ENCODE results near the gene RC3H2.

DNA sequence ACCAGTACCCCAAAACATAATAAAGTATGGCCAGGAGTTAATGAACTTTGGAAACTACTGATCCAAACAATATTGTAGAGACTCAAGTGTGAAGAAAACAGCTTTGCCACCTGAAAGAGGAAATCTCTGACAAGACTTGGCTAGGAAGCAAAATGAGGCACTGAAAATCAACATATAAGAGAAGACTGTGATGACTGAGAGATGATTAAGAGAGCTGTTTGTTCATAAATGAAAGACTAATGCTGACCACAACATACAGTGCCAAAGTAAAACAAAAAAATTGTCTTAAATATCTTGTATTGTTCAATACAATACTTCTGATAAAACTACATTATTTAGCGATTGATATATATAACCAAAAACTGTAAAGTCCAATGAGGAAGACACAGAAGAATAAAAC lies 7.2 kb downstream of the RC3H2 start:
- TF ChIP-seq ZFP3 (CRISPR knock-in tag; IDR thresholded peaks at IDR 0.05) = no peak
- no peak for TF ChIP-seq ZC3H10 (CRISPR knock-in tag; IDR thresholded peaks at IDR 0.05)
- no peak for TF ChIP-seq SNAI2 (CRISPR knock-in tag; IDR thresholded peaks at IDR 0.05)
- TF ChIP-seq TCF4 (CRISPR knock-in tag; IDR thresholded peaks at IDR 0.05; ENCODE audit: borderline replicate concordance) = no peak
- no peak for TF ChIP-seq ARNTL (CRISPR knock-in tag; IDR thresholded peaks at IDR 0.05; ENCODE audit: borderline replicate concordance, low read depth)
- TF ChIP-seq, protein P1, sequence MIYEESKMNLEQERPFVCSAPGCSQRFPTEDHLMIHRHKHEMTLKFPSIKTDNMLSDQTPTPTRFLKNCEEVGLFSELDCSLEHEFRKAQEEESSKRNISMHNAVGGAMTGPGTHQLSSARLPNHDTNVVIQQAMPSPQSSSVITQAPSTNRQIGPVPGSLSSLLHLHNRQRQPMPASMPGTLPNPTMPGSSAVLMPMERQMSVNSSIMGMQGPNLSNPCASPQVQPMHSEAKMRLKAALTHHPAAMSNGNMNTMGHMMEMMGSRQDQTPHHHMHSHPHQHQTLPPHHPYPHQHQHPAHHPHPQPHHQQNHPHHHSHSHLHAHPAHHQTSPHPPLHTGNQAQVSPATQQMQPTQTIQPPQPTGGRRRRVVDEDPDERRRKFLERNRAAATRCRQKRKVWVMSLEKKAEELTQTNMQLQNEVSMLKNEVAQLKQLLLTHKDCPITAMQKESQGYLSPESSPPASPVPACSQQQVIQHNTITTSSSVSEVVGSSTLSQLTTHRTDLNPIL (CRISPR knock-in tag; IDR thresholded peaks at IDR 0.05; ENCODE audit: low read depth) = no peak
- TF ChIP-seq, protein P2, sequence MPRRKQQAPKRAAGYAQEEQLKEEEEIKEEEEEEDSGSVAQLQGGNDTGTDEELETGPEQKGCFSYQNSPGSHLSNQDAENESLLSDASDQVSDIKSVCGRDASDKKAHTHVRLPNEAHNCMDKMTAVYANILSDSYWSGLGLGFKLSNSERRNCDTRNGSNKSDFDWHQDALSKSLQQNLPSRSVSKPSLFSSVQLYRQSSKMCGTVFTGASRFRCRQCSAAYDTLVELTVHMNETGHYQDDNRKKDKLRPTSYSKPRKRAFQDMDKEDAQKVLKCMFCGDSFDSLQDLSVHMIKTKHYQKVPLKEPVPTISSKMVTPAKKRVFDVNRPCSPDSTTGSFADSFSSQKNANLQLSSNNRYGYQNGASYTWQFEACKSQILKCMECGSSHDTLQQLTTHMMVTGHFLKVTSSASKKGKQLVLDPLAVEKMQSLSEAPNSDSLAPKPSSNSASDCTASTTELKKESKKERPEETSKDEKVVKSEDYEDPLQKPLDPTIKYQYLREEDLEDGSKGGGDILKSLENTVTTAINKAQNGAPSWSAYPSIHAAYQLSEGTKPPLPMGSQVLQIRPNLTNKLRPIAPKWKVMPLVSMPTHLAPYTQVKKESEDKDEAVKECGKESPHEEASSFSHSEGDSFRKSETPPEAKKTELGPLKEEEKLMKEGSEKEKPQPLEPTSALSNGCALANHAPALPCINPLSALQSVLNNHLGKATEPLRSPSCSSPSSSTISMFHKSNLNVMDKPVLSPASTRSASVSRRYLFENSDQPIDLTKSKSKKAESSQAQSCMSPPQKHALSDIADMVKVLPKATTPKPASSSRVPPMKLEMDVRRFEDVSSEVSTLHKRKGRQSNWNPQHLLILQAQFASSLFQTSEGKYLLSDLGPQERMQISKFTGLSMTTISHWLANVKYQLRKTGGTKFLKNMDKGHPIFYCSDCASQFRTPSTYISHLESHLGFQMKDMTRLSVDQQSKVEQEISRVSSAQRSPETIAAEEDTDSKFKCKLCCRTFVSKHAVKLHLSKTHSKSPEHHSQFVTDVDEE (CRISPR knock-in tag; IDR thresholded peaks at IDR 0.05) = no peak
- TF ChIP-seq RARB (CRISPR knock-in tag; IDR thresholded peaks at IDR 0.05) = no peak
- TF ChIP-seq GLIS3 (CRISPR knock-in tag; IDR thresholded peaks at IDR 0.05) = no peak
- TF ChIP-seq, protein P3, sequence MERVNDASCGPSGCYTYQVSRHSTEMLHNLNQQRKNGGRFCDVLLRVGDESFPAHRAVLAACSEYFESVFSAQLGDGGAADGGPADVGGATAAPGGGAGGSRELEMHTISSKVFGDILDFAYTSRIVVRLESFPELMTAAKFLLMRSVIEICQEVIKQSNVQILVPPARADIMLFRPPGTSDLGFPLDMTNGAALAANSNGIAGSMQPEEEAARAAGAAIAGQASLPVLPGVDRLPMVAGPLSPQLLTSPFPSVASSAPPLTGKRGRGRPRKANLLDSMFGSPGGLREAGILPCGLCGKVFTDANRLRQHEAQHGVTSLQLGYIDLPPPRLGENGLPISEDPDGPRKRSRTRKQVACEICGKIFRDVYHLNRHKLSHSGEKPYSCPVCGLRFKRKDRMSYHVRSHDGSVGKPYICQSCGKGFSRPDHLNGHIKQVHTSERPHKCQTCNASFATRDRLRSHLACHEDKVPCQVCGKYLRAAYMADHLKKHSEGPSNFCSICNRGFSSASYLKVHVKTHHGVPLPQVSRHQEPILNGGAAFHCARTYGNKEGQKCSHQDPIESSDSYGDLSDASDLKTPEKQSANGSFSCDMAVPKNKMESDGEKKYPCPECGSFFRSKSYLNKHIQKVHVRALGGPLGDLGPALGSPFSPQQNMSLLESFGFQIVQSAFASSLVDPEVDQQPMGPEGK (CRISPR knock-in tag; IDR thresholded peaks at IDR 0.05; ENCODE audit: borderline replicate concordance) = no peak
- no peak for TF ChIP-seq OSR1 (CRISPR knock-in tag; IDR thresholded peaks at IDR 0.05)
- no peak for TF ChIP-seq ZNF70 (CRISPR knock-in tag; IDR thresholded peaks at IDR 0.05)
- TF ChIP-seq ESRRG (CRISPR knock-in tag; IDR thresholded peaks at IDR 0.05) = no peak
- TF ChIP-seq, protein P4, sequence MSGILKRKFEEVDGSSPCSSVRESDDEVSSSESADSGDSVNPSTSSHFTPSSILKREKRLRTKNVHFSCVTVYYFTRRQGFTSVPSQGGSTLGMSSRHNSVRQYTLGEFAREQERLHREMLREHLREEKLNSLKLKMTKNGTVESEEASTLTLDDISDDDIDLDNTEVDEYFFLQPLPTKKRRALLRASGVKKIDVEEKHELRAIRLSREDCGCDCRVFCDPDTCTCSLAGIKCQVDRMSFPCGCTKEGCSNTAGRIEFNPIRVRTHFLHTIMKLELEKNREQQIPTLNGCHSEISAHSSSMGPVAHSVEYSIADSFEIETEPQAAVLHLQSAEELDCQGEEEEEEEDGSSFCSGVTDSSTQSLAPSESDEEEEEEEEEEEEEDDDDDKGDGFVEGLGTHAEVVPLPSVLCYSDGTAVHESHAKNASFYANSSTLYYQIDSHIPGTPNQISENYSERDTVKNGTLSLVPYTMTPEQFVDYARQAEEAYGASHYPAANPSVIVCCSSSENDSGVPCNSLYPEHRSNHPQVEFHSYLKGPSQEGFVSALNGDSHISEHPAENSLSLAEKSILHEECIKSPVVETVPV (CRISPR knock-in tag; IDR thresholded peaks at IDR 0.05) = no peak

All from SK-N-SH treated with all-trans-retinoic acid at 6 μM for 48 hours (cell line).